Activated CD8-positive, alpha-beta memory T cell treated with anti-CD3 and anti-CD28 coated beads, Interleukin-2, amount 50 U/mL, for 48 hours (primary cell): Measurements from ENCODE around the gene FLOT2.
A peak's percentile ranks its signal among the peaks of the same experiment; 100 is the strongest.
"Not testable (repeated sequence)": the region's sequence is repeated elsewhere in the genome, so short reads cannot be mapped to it uniquely, and the experiment has no call there.

Source experiments
- DNase-seq: peaks from one replicate; pipeline ENCODE4 v3.0.0-alpha.2; 2020

Gene FLOT2

GRCh38 chr17:28896884-28897768 is at the start of gene FLOT2:
TSS of gene FLOT2 (minus strand) at chr17:28897733. CDS start at chr17:28897574, 159 bp downstream.
- DNase-seq, result peak; percentile 79

GRCh38 chr17:28946239-28946638 is 48.7 kb upstream of the FLOT2 start:
- DNase-seq, result no peak

GRCh38 chr17:28944862-28945741 is 47.6 kb upstream of the FLOT2 start:
- DNase-seq, result no peak

- no peak for DNase-seq
Measured at GRCh38 chr17:28944343-28944742, 46.8 kb upstream of the FLOT2 start.

- DNase-seq, result no peak
Measured at GRCh38 chr17:28942925-28943324, 45.4 kb upstream of the FLOT2 start.

- DNase-seq, result no peak
Measured at GRCh38 chr17:28941251-28941650, 43.7 kb upstream of the FLOT2 start.

GRCh38 chr17:28940675-28941074 is 43.1 kb upstream of the FLOT2 start:
- DNase-seq, result no peak

GRCh38 chr17:28940142-28940541 is 42.6 kb upstream of the FLOT2 start:
- no peak for DNase-seq

- no peak for DNase-seq
Measured at GRCh38 chr17:28938552-28938951, 41.0 kb upstream of the FLOT2 start.

GRCh38 chr17:28937044-28937729 is 39.7 kb upstream of the FLOT2 start:
- no peak for DNase-seq

GRCh38 chr17:28935744-28936460 is 38.4 kb upstream of the FLOT2 start:
- DNase-seq, result no peak

- not testable (repeated sequence) for DNase-seq
Measured at GRCh38 chr17:28934508-28934907, 37.0 kb upstream of the FLOT2 start.

GRCh38 chr17:28929787-28930186 is 32.3 kb upstream of the FLOT2 start:
- DNase-seq, result no peak

- no peak for DNase-seq
Measured at GRCh38 chr17:28928061-28928460, 30.5 kb upstream of the FLOT2 start.

GRCh38 chr17:28926786-28927185 is 29.3 kb upstream of the FLOT2 start:
- DNase-seq, result no peak

- no peak for DNase-seq
Measured at GRCh38 chr17:28926366-28926765, 28.8 kb upstream of the FLOT2 start.

GRCh38 chr17:28925912-28926365 is 28.4 kb upstream of the FLOT2 start:
- DNase-seq, result no peak

- DNase-seq, result no peak
Measured at GRCh38 chr17:28920201-28920600, 22.7 kb upstream of the FLOT2 start.

GRCh38 chr17:28918295-28918694 is 20.8 kb upstream of the FLOT2 start:
- DNase-seq, result no peak

- no peak for DNase-seq
Measured at GRCh38 chr17:28917465-28917864, 19.9 kb upstream of the FLOT2 start.

GRCh38 chr17:28917029-28917428 is 19.5 kb upstream of the FLOT2 start:
- DNase-seq, result no peak

- DNase-seq, result no peak
Measured at GRCh38 chr17:28916302-28916934, 18.9 kb upstream of the FLOT2 start.
